ENCODE data around the gene UCN3.
A peak's percentile ranks its signal among the peaks of the same experiment; 100 is the strongest.

Gene UCN3

DNA sequence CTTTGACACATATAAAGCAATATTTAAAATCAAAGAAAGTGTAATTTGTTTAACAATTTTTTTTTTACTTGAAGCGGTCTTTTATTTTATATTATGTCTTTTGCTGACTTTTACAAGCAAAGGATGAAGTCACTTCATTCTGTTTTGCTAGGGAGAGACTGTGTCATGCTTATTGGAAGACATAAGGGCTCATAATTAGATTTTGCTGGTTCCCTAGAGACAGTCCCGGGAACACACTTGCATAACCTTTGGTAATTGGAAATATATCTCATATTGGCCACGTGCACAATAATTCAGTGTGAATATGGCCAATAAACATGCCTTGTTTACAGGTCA lies 47.1 kb downstream of the UCN3 start:
- DNase-seq = no peak

DNA sequence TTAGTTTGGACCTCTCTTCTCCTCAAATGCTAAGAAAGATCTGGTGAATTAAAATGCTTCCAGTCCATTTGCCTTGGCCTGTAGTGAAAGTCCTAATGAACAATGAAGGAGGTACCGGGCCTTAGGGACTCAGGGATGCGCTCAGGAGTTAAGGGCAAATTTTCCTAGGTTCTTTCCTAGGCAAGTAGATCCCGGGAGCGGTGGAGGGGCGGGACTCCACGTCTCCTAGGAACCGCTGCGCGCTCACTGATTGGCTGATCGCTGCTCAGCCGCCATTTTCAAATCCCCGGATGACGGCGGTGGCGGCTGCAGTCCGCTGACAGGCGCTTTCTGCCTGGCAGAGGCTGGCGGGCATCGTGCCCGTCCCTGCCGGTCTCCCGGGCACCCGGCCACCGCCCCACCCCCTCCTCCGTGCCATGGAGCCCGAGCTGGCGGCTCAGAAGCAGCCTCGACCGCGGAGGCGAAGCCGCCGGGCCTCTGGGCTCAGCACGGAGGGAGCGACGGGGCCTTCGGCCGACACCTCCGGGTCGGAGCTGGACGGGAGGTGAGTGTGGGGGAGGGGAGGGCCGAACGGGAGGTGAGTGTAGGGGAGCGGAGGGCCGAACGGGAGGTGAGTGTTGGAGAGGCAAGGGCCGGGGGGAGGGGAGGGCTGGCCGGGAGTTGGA lies 47.6 kb downstream of the UCN3 start, which contains the start of gene NET1:
TSS of gene NET1 (plus strand) at position 281 of the 665 bp plus-strand sequence. CDS start at position 417, 136 bp downstream.
- DNase-seq = peak; percentile 69

DNA sequence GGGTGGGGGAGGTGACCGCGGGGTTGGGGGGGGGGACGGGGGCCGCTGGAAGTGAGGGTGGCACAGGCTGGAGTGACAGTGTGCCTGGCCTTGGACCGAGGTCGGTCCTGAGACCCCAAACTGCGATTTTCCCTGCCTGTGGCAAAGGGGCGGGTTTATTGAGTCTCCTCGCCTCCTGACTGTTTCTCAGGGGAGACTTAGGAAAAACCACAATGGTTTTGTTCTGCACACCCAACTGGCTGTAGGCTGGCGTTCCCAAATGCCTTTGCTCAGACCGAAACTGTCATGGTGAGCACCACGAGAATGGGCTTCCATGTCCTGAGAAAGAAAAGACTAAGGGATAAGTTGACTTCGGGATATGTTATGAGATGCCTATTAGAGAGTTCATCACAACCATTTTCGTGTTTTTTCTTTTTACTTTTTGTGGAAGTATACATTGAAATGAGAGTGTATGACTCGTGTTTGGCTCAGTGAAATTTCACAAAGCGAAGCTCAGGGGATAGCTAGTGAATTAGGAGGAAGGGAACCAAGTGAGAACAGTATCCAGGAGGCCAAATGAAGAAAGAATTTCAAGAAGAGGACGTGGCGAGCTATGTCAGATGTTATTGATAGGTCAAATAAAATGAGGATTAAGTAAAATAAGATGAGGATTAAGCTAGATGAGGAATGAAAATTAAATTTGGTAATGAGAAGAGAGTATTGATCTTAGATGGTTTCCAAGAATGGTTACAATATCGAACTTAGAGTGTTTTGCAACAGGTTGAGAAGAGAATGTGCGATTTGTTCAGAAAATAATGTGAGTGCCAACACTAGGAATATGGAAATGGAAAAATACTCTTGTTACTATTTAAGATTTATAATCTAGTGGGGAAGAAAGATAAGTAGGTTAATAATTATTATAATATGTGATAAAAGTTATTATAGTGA lies 48.5 kb downstream of the UCN3 start:
- DNase-seq = no peak

DNA sequence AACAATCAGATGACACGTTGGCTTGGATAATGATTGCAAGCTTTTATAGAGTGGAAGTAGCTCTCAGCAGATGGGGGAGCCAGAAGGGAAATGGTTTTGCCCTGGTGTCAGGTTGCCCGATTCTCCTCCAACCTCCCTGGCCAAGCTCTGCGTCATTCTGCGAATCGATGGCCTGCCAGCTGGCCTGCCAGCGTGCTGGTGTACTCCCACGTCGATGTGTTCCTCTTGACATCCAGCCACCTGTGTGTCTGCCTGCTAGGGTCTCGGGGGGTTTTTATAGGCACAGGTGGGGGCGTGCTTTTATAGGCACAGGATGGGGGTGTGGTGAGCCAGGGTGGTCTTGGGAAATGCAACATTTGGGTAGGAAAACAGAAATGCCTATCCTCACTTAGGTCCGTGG lies 52.2 kb downstream of the UCN3 start:
- no peak for DNase-seq

DNA sequence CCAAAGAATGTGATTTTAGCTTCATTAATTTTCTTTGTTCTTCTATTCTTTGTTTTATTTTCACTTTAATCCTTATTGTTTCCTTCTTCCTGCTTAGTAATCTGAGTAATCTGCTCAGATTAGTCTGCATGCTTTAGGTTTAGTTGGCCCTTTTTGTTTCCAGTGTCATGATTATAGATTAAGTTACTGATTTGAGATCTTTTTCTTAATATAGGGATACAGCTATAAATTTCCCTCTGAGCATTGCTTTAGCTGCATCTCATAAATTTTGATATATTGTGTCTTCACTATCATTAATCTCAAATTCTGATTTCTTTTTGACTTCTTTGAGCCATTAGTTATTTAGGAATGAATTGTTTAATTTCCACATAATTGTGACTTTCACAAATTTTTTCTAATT lies 53.8 kb downstream of the UCN3 start:
- no peak for DNase-seq

DNA sequence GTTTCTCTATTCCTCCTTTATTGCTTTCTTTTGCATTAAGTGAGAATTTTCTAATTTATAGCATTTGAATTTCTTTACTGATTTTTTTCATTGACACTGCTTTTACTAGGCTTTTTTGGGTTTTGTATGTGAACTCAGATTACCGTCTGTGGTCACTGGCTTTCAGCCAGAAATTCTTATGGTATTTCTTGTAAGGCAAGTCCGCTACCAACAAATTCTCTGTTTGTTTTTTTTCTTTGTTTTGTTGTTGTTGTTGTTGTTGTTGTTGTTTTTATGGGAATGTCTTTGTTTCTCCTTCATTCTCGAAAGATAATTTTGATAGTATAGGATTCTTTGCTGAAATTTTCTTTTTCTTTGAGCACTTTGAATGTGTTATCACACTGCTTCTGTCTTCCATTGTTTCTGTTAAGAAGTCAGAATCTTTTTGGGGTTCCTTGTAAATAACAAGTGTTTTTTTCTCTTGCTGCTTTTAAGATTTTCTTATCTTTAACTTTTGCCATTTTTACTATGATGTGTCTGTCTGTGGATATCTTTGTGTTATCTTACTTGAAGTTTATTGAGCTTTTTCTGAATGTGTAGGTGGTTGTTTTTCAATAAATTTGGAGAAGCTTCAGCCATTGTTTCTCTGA lies 54.8 kb downstream of the UCN3 start:
- no peak for DNase-seq

DNA sequence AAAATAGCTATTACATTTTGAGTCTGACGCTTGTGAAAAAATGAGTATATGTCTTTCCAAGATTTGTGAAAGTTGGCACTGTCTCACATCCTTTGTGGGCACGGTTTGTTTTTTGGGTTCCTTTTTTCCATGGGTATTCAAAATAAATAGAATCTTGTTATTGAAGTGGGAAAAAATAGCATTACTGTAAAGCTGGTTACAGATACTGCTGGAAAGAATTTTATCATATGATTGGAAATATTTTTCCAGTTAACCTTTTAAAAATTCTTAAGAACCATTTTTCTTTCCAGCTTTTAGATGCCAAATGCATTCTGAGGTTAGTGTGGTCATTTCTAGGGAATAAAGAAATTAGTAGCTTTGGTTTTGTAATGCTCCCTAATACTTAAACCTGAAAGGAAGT lies 59.0 kb downstream of the UCN3 start:
- DNase-seq = no peak

Data from stimulated activated CD4-positive, alpha-beta T cell treated with anti-CD3 and anti-CD28 coated beads, Interleukin-4, amount 100 ng/mL, for 24 hours (primary cell).